HEK293 (cell line): Measurements from ENCODE around the gene PORCN.

Experiments
- CTCF ChIA-PET: fragments of 350-600 bp; formaldehyde crosslinking; extraction: SDS; loops from one replicate; lab custom pipeline; 2021; ENCODE audit warnings: antibody characterized with exemption; lab: Yijun Ruan, JAX
- POLR2A ChIA-PET: fragments of 300-600 bp; formaldehyde crosslinking; extraction: SDS; loops from one replicate; lab custom pipeline; 2020; ENCODE audit warnings: antibody characterized with exemption, inconsistent platforms; lab: Yijun Ruan, JAX
- H3K27ac ChIP-seq: fragments of 200-500 bp; sonication (Bioruptor generic); 2 replicates; pipeline ENCODE4 v1.5.1; 2014; ENCODE audit warnings: low read depth, low read length, control low read depth, inconsistent platforms; ENCODE audit errors: extremely low read depth
- H3K36me3 ChIP-seq, 2 experiments: fragments of 200-500 bp in 1 of 2; sonication (Bioruptor generic) in 1 of 2; 1 replicate in 1 of 2; 2 replicates in 1 of 2; pipeline ENCODE4 v1.5.1; 2014 to 2017; ENCODE audit warnings: inconsistent platforms in 2 of 2, low read length in 2 of 2; ENCODE audit not compliant: control insufficient read depth in 2 of 2, insufficient read depth in 1 of 2
- H3K4me1 ChIP-seq: fragments of 200-500 bp; sonication (Bioruptor generic); 2 replicates; pipeline ENCODE4 v1.5.1; 2014; ENCODE audit warnings: mild to moderate bottlenecking, low read length, inconsistent platforms; ENCODE audit not compliant: control insufficient read depth, insufficient read depth
- H3K4me3 ChIP-seq: 2 replicates; pipeline ENCODE4 v1.5.1; 2011; ENCODE audit warnings: low read depth, mild to moderate bottlenecking, control low read depth, low read length, moderate library complexity
- H3K9me3 ChIP-seq: fragments of 200-500 bp; sonication (Bioruptor generic); 2 replicates; pipeline ENCODE4 v1.5.1; 2014; ENCODE audit warnings: low read depth, low read length, inconsistent platforms; ENCODE audit not compliant: control insufficient read depth, insufficient read depth
- EGR2 ChIP-seq: fragments of 450-650 bp; formaldehyde crosslinking; IDR thresholded peaks from 2 replicates; pipeline ENCODE4 v1.5.1; 2016; ENCODE audit warnings: low read depth, missing biosample characterization, missing genetic modification characterization
- KLF17 ChIP-seq: fragments of 450-650 bp; formaldehyde crosslinking; IDR thresholded peaks from 2 replicates; pipeline ENCODE4 v1.5.1; 2016; ENCODE audit warnings: missing biosample characterization, missing genetic modification characterization
- OSR2 ChIP-seq: fragments of 450-650 bp; formaldehyde crosslinking; IDR thresholded peaks from 2 replicates; pipeline ENCODE4 v1.5.1; 2016; ENCODE audit warnings: missing biosample characterization, missing genetic modification characterization
- PRDM4 ChIP-seq: fragments of 450-650 bp; formaldehyde crosslinking; IDR thresholded peaks from 2 replicates; pipeline ENCODE4 v1.5.1; 2017; ENCODE audit warnings: missing biosample characterization, missing genetic modification characterization
- REPIN1 ChIP-seq: fragments of 450-650 bp; formaldehyde crosslinking; IDR thresholded peaks from 2 replicates; pipeline ENCODE4 v1.5.1; 2017; ENCODE audit warnings: missing biosample characterization, missing genetic modification characterization, low read depth
- SETDB1 ChIP-seq: IDR thresholded peaks from one replicate; pipeline ENCODE4 v1.6.1; 2017; ENCODE audit warnings: mild to moderate bottlenecking, low read length, moderate library complexity, mixed read lengths; ENCODE audit not compliant: insufficient read length
- SP7 ChIP-seq: fragments of 450-650 bp; formaldehyde crosslinking; IDR thresholded peaks from 2 replicates; pipeline ENCODE4 v1.5.1; 2016; ENCODE audit warnings: missing biosample characterization, missing genetic modification characterization
- TCF7L2 ChIP-seq: IDR thresholded peaks from 2 replicates; pipeline ENCODE4 v1.6.1; 2011; ENCODE audit warnings: low read depth, mild to moderate bottlenecking, inconsistent platforms, low read length, moderate library complexity, borderline replicate concordance
- ZBTB26 ChIP-seq: fragments of 450-650 bp; formaldehyde crosslinking; optimal IDR thresholded peaks from 2 replicates; pipeline ENCODE3; 2016; ENCODE audit warnings: missing biosample characterization, mild to moderate bottlenecking, missing genetic modification characterization
- ZBTB6 ChIP-seq: fragments of 450-650 bp; formaldehyde crosslinking; IDR thresholded peaks from 2 replicates; pipeline ENCODE4 v1.5.1; 2017; ENCODE audit warnings: missing biosample characterization, missing genetic modification characterization
- ZNF133 ChIP-seq: fragments of 450-650 bp; formaldehyde crosslinking; IDR thresholded peaks from 2 replicates; pipeline ENCODE4 v1.5.1; 2016; ENCODE audit warnings: missing biosample characterization, missing genetic modification characterization
- ZNF169 ChIP-seq: fragments of 450-650 bp; formaldehyde crosslinking; IDR thresholded peaks from 2 replicates; pipeline ENCODE4 v1.5.1; 2016; ENCODE audit warnings: missing biosample characterization, missing genetic modification characterization
- ZNF426 ChIP-seq: fragments of 450-650 bp; formaldehyde crosslinking; IDR thresholded peaks from 2 replicates; pipeline ENCODE4 v1.5.1; 2017; ENCODE audit warnings: missing biosample characterization, missing genetic modification characterization, mild to moderate bottlenecking, inconsistent platforms, moderate library complexity
- ZNF596 ChIP-seq: fragments of 450-650 bp; IDR thresholded peaks from 2 replicates; pipeline ENCODE4 v1.5.0; 2018; ENCODE audit warnings: missing biosample characterization, mild to moderate bottlenecking, missing genetic modification characterization, moderate library complexity
- ZNF777 ChIP-seq: fragments of 450-650 bp; formaldehyde crosslinking; IDR thresholded peaks from 2 replicates; pipeline ENCODE4 v1.5.1; 2017; ENCODE audit warnings: missing biosample characterization, missing genetic modification characterization, borderline replicate concordance
- ZSCAN4 ChIP-seq: fragments of 450-650 bp; formaldehyde crosslinking; IDR thresholded peaks from 2 replicates; pipeline ENCODE4 v1.5.1; 2017; ENCODE audit warnings: missing biosample characterization, missing genetic modification characterization

Gene PORCN

GRCh38 chrX:48489296-48489695, 19.5 kb upstream of the PORCN start (continued):
- TF ChIP-seq TCF7L2 (no peak), ZNF426 (no peak)

GRCh38 chrX:48489892-48490291, 18.9 kb upstream of the PORCN start:
- Histone ChIP-seq H3K4me1 (no peaks in the 10 kb centered on the region), H3K27ac (no peak overlapping the region), H3K36me3 (peaks cover 0 to 16% of the 10 kb centered on the region in 2 experiments; a peak in 1 of 3 replicates), H3K9me3 (no peaks in the 10 kb centered on the region), H3K4me3 (no peak overlapping the region)
- CTCF ChIA-PET = no interaction called here
- POLR2A ChIA-PET = no interaction called here
- TF ChIP-seq PRDM4 (tag by site-specific recombination) (no peak), OSR2 (tag by site-specific recombination) (no peak), ZNF777 (tag by site-specific recombination) (no peak), ZBTB26 (tag by site-specific recombination) (no peak), EGR2 (tag by site-specific recombination) (no peak), REPIN1 (tag by site-specific recombination) (no peak), ZBTB6 (tag by site-specific recombination) (no peak)

GRCh38 chrX:48490661-48491060, 18.1 kb upstream of the PORCN start:
- Histone ChIP-seq H3K4me1 (no peaks in the 10 kb centered on the region), H3K36me3 (peaks cover 0 to 10% of the 10 kb centered on the region in 2 experiments; a peak in 1 of 3 replicates), H3K27ac (no peak overlapping the region)
- ChIA-PET POLR2A (interaction anchor here (0.6 kb wide), 1 partner anchor 909 kb away, joined by 3 read pairs; the partner anchor contains the start of gene TIMP1), CTCF (interaction anchor here (0.6 kb wide), 1 partner anchor 619 kb away, joined by 5 read pairs; no protein-coding TSS in a partner anchor)
- TF ChIP-seq ZNF596 (no peak), ZNF133 (no peak), SP7 (tag by site-specific recombination) (no peak), KLF17 (tag by site-specific recombination) (no peak), ZNF169 (tag by site-specific recombination) (no peak)
- TF ChIP-seq, all 188 proteins: peak for 0
- Histone ChIP-seq H3K4me3 (no peak overlapping the region), H3K9me3 (no peaks in the 10 kb centered on the region)

GRCh38 chrX:48491809-48492208, 17.0 kb upstream of the PORCN start:
- Histone ChIP-seq H3K4me1 (no peaks in the 10 kb centered on the region), H3K4me3 (no peak overlapping the region), H3K27ac (no peak overlapping the region), H3K9me3 (no peaks in the 10 kb centered on the region), H3K36me3 (peaks cover 0 to 7% of the 10 kb centered on the region in 2 experiments; a peak in 1 of 3 replicates)
- CTCF ChIA-PET = interaction anchor here (0.7 kb wide), 1 partner anchor 1592 kb away, joined by 3 read pairs; no protein-coding TSS in a partner anchor
- POLR2A ChIA-PET = no interaction called here
- TF ChIP-seq SETDB1 = no peak
- TF ChIP-seq ZSCAN4 (tag by site-specific recombination) = peak; percentile 90
